Stimulated activated CD8-positive, alpha-beta memory T cell treated with anti-CD3 and anti-CD28 coated beads, Interleukin-4, amount 100 ng/mL, for 48 hours (primary cell): ENCODE results near the gene SPATA45.
A peak's percentile ranks its signal among the peaks of the same experiment; 100 is the strongest.
"Not testable (repeated sequence)": the region's sequence is repeated elsewhere in the genome, so short reads cannot be mapped to it uniquely, and the experiment has no call there.

Experiments used
- DNase-seq: peaks from one replicate; pipeline ENCODE4 v3.0.0-alpha.2; 2020

The SPATA45 gene

DNA sequence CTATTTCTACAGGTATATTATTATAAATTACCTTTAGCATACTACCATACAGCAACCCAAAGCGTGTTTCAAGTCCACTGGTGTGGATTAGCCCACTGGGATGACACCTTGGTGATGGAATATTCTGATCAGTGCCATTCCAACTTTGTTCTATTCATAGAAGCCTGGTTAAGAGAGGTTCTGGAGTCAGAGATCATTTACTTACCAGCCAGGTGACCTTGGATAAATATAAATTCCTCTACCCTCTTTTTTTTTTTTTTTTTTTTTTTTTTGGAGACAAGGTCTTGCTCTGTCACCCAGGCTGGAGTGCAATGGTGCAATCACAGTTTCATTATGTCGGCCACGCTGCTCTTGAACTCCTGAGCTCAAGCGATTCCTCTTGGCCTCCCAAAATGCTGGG lies at the start of gene SPATA45:
Gene SPATA45 (minus strand): TSS at position 101 of the 400 bp plus-strand sequence. CDS start 11,500 bp downstream, outside the sequence.
- DNase-seq = no peak

DNA sequence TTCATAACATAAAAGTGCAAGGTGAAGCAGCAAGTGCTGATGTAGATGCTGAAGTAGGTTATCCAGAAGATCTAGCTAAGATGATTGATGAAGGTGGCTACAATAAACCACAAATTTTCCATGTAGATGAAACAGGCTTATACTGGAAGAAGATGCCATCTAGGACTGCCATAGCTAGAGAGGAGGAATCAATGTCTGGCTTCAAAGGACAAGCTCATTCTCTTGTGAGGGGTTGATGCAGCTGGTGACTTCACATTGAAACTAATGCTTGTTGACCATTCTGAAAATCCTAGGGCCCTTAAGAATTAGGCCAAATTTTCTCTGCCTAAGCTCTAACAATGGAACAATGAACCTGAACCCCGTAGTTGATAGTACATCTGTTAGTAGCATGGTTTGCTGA lies 44.7 kb upstream of the SPATA45 start:
- no peak for DNase-seq

GRCh38 chr1:212884592-212884991 lies 37.1 kb upstream of the SPATA45 start:
- no peak for DNase-seq

GRCh38 chr1:212879947-212880690 lies 32.7 kb upstream of the SPATA45 start:
- DNase-seq = no peak

- DNase-seq = no peak
Observed at GRCh38 chr1:212878418-212878817, 31.0 kb upstream of the SPATA45 start.

DNA sequence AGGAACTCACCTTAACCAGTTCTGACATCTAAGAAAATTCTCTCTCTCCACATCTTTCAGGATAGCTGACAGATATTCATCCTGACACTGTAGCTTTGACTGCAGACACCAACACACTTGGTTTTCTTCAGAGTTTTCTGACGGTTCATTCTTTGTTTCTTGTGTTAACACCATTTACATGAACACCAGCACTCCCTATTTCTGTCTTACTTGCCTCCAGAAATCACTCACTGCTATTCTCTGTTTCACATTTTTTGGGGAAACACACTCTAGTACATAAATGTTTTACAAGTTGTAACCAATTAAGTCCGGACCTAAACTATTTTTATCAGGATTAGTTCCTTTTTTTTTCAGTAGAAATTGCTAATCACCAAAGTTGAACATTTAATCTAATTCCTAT lies 26.1 kb upstream of the SPATA45 start:
- DNase-seq = no peak

- DNase-seq = no peak
Observed at GRCh38 chr1:212871976-212872375, 24.5 kb upstream of the SPATA45 start.

DNA sequence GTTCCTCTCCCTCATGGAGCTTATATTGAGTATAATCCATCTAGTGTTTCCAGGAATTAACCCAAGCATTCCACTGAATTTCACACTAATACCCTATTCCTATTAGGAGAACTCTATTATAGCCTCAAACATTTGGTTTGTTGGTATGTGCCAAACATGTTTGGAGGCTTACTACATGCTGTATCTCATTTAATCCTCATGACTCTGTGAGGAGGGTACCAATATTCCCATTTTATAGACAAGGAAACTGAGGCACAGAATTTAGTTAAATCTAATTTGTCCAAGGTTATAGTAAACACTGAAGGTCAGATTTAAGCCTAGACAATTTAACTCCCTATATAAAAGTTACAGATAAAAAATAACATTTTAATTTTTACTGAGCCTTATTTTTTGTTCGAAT lies 19.7 kb upstream of the SPATA45 start:
- no peak for DNase-seq

- no peak for DNase-seq
Observed at GRCh38 chr1:212864201-212864600, 16.8 kb upstream of the SPATA45 start.

DNA sequence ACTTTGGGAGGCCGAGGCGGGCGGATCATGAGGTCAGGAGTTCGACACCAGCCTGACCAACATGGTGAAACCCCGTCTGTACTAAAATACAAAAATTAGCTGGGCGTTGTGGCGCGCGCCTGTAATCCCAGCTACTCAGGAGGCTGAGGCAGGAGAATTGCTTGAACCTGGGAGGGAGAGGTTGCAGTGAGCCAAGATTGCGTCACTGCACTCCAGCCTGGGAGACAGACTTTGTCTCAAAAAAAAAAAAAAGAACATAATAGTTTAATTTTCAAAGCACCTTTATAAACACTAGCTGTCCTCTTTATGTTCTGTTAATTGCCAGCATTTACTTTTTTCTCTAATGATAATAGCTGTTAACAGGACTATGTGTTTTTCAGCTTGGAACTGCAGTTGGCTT lies 15.9 kb upstream of the SPATA45 start:
- not testable (repeated sequence) for DNase-seq

DNA sequence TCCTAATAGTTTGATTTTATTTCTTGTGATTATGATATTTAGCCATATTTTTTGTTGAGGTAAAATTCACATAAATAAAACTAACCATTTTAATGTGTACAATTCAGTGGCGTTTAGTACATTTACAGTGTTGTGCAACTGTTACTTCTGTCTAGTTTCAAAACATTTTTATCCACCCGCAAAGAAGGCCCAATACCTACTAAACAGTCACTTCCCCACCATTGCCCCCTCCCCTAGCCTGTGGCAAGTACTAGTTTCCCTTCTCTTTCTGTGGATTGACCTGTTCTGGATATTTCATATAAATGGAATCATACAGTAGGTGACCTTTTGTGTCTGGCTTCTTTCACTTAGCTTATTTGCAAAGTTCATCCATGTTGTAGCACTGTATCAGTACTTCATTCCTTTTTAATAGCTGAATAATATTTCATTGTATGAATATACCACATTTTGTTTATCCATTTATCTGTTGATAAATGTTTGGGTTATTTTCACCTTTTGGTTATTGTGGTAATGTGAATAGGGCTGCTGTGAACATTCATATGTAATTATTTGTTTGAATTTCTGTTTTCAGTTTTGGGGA lies 14.8 kb upstream of the SPATA45 start:
- no peak for DNase-seq

- no peak for DNase-seq
Observed at GRCh38 chr1:212860713-212861581, 13.5 kb upstream of the SPATA45 start.

- peak; percentile 44 for DNase-seq
Observed at GRCh38 chr1:212858461-212859265, 11.2 kb upstream of the SPATA45 start.

DNA sequence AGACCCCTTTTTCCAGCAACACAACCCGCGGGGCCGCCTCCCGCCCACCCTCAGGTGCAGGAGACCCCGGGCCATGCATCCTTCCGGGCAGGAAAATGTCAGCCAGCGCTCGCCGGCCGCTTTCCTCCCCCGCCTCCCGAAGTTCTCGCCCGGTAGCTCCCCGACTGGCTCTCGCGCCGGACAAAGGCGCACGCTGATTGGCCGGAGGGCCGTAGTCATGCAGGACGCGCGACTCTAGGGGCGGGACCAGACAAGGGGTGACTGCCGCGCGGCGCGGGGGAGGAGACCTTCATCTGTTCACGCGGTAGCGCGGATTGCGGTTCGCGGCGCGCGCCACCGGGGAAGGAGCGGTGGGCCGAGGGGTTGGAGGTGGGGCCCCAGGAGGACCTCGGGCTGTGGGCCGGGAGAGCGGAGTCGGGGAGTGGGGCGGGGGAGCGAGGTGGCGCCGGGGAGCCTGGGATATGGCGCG lies 10.6 kb upstream of the SPATA45 start, which contains the start of gene FLVCR1:
Gene FLVCR1 (plus strand): TSS at position 284 of the 469 bp plus-strand sequence. CDS start 178 bp downstream, at position 462.
- peak; percentile 96 for DNase-seq

- no peak for DNase-seq
Observed at GRCh38 chr1:212856755-212857154, 9.3 kb upstream of the SPATA45 start.

DNA sequence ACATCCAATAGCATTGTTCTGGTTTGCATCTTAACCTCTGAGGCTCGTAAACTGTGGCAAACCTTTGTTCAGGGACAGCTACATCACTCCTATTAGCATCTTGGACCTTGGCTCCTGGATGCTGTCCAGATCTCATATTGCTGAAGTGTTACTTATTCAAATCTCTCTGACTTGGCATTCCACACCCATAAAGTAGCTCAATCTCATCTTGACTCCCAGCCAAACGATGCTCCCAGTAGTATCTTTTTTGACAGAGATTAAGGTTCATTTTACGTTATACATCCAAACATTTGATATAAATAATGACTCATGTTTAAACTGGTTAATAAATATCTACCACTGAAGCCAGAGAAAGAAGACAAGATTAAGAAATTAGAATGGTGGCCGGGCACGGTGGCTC lies 6.2 kb upstream of the SPATA45 start:
- DNase-seq = no peak

GRCh38 chr1:212852105-212852688 lies 4.7 kb upstream of the SPATA45 start:
- DNase-seq = no peak

GRCh38 chr1:212844521-212844920 lies 2.9 kb downstream of the SPATA45 start:
- DNase-seq = not testable (repeated sequence)

- DNase-seq = no peak
Observed at GRCh38 chr1:212838145-212838544, 9.3 kb downstream of the SPATA45 start.

- not testable (repeated sequence) for DNase-seq
Observed at GRCh38 chr1:212833211-212834207, 13.9 kb downstream of the SPATA45 start.

GRCh38 chr1:212828395-212828794 lies 19.1 kb downstream of the SPATA45 start:
- DNase-seq = no peak
